Liver (tissue), 9 donors: ENCODE results near the gene GPR132. TPM values are rescaled to one million over a fixed set of nuclear protein-coding genes. Genes with fewer than 3 reads are reported as not detected.

Experiments used
- DNase-seq: peaks from one replicate; pipeline ENCODE4 v3.0.0-alpha.2; 2017; ENCODE audit warnings: low spot score
- H3K27ac ChIP-seq, 2 donors: one replicate each; pipeline ENCODE4 v1.7.0; 2013; ENCODE audit warnings: inconsistent platforms in 2 of 2, low read length in 2 of 2, control low read depth in 1 of 2, low read depth in 1 of 2, mild to moderate bottlenecking in 1 of 2
- H3K27me3 ChIP-seq, 4 donors: one replicate each; pipeline versions ENCODE4 v1.6.1 to v1.7.0; 2013; ENCODE audit warnings: low read length in 3 of 4, inconsistent platforms in 1 of 4, mild to moderate bottlenecking in 1 of 4, moderate library complexity in 1 of 4; ENCODE audit not compliant: control insufficient read depth in 4 of 4, insufficient read depth in 4 of 4
- H3K36me3 ChIP-seq, 4 donors: one replicate each; pipeline versions ENCODE4 v1.6.1 to v1.7.0; 2013; ENCODE audit warnings: low read length in 3 of 4, mild to moderate bottlenecking in 3 of 4, low read depth in 1 of 4, moderate library complexity in 1 of 4; ENCODE audit not compliant: control insufficient read depth in 4 of 4, insufficient read depth in 3 of 4
- H3K4me1 ChIP-seq, 4 donors: one replicate each; pipeline versions ENCODE4 v1.6.1 to v1.7.0; 2013; ENCODE audit warnings: low read length in 3 of 4, mild to moderate bottlenecking in 3 of 4, moderate library complexity in 1 of 4; ENCODE audit not compliant: control insufficient read depth in 4 of 4, insufficient read depth in 4 of 4
- H3K4me3 ChIP-seq, 3 donors: one replicate each; pipeline versions ENCODE4 v1.6.1 to v1.7.0; 2013; ENCODE audit warnings: low read length in 3 of 3, control low read depth in 1 of 3, low read depth in 1 of 3, mild to moderate bottlenecking in 1 of 3
- H3K9ac ChIP-seq, 2 donors: one replicate each; pipeline ENCODE4 v1.7.0; 2013; ENCODE audit warnings: low read length in 2 of 2, mild to moderate bottlenecking in 2 of 2, moderate library complexity in 2 of 2, control low read depth in 1 of 2, low read depth in 1 of 2
- H3K9me3 ChIP-seq, 4 donors: one replicate each; pipeline versions ENCODE4 v1.6.1 to v1.7.0; 2013; ENCODE audit warnings: low read length in 3 of 4; ENCODE audit not compliant: control insufficient read depth in 4 of 4
- ATF3 ChIP-seq: IDR thresholded peaks from 2 replicates; pipeline ENCODE4 v1.6.1; 2016; ENCODE audit warnings: antibody characterized with exemption
- FOXA1 ChIP-seq: IDR thresholded peaks from 2 replicates; pipeline ENCODE4 v1.6.1; 2016; ENCODE audit warnings: antibody characterized with exemption
- FOXA2 ChIP-seq: IDR thresholded peaks from 2 replicates; pipeline ENCODE4 v1.6.1; 2016; ENCODE audit warnings: antibody characterized with exemption
- GABPA ChIP-seq, 2 donors: IDR thresholded peaks in 1 of 2; conservative IDR thresholded peaks in 1 of 2; 2 replicates each; pipeline ENCODE4 v1.6.1; 2016; ENCODE audit warnings: antibody characterized with exemption in 2 of 2, mild to moderate bottlenecking in 1 of 2, moderate library complexity in 1 of 2
- HNF4A ChIP-seq, 2 donors: conservative IDR thresholded peaks; 2 replicates each; pipeline ENCODE4 v1.6.1; 2016; ENCODE audit warnings: antibody characterized with exemption in 2 of 2, mild to moderate bottlenecking in 2 of 2
- HNF4G ChIP-seq: IDR thresholded peaks from 2 replicates; pipeline ENCODE4 v1.6.1; 2016; ENCODE audit warnings: antibody characterized with exemption
- MAX ChIP-seq: IDR thresholded peaks from 2 replicates; pipeline ENCODE4 v1.6.1; 2016; ENCODE audit warnings: antibody characterized with exemption
- NR2F2 ChIP-seq: IDR thresholded peaks from 2 replicates; pipeline ENCODE4 v1.6.1; 2016; ENCODE audit warnings: antibody characterized with exemption
- RAD21 ChIP-seq, 2 donors: IDR thresholded peaks; 2 replicates each; pipeline ENCODE4 v1.6.1; 2016; ENCODE audit warnings: antibody characterized with exemption in 2 of 2, mild to moderate bottlenecking in 2 of 2
- RXRA ChIP-seq, 2 donors: IDR thresholded peaks; 2 replicates each; pipeline ENCODE4 v1.6.1; 2017 to 2018; ENCODE audit warnings: antibody characterized with exemption in 2 of 2, mild to moderate bottlenecking in 1 of 2
- SP1 ChIP-seq: IDR thresholded peaks from 2 replicates; pipeline ENCODE4 v1.6.1; 2018; ENCODE audit warnings: antibody characterized with exemption, mild to moderate bottlenecking
- YY1 ChIP-seq: IDR thresholded peaks from 2 replicates; pipeline ENCODE4 v1.6.1; 2016; ENCODE audit warnings: antibody characterized with exemption, mild to moderate bottlenecking
- ZBTB33 ChIP-seq: IDR thresholded peaks from 2 replicates; pipeline ENCODE4 v1.6.1; 2016; ENCODE audit warnings: antibody characterized with exemption
- WGBS: extraction: QIAGEN DNeasy Blood & Tissue Kit; methylation state at CpG from one replicate; pipeline ENCODE4 v1.1.7; 2013; 5-methylcytosine and 5-hydroxymethylcytosine counted together
- polyA plus RNA-seq, 2 donors: library from polyadenylated mRNA; stranded (reverse) in 1 of 2; unstranded in 1 of 2; fragments of 200-250 nt in 1 of 2; fragments of >200 nt in 1 of 2; fragmentation: Nextera tagmentation in 1 of 2; extraction: Ambion mirVana in 1 of 2; gene quantifications; one replicate each; pipeline versions ENCODE4 v1.2.1 to v1.2.3, GENCODE V29; 2013 to 2015
- total RNA-seq, 2 donors: library from RNA; depleted of rRNA; stranded (reverse); fragments of >200 nt; gene quantifications; one replicate each; pipeline ENCODE4 v1.2.3, GENCODE V29; 2014
- TF ChIP-seq, protein P1 (sequence below): IDR thresholded peaks from 2 replicates; pipeline ENCODE4 v1.6.1; 2016; ENCODE audit warnings: antibody characterized with exemption, mild to moderate bottlenecking
- donor health status: healthy.
- donor health status: healthy.
- donor health status: healthy.
- donor health status: healthy.
- donor health status: healthy.

The GPR132 gene
- total and polyA plus RNA-seq, 4 donors = 0.32 to 1.2 (median 0.75) TPM

- no peak for TF ChIP-seq HNF4G
Measured at GRCh38 chr14:105077649-105077995, 12.4 kb upstream of the GPR132 start (continued).

DNA sequence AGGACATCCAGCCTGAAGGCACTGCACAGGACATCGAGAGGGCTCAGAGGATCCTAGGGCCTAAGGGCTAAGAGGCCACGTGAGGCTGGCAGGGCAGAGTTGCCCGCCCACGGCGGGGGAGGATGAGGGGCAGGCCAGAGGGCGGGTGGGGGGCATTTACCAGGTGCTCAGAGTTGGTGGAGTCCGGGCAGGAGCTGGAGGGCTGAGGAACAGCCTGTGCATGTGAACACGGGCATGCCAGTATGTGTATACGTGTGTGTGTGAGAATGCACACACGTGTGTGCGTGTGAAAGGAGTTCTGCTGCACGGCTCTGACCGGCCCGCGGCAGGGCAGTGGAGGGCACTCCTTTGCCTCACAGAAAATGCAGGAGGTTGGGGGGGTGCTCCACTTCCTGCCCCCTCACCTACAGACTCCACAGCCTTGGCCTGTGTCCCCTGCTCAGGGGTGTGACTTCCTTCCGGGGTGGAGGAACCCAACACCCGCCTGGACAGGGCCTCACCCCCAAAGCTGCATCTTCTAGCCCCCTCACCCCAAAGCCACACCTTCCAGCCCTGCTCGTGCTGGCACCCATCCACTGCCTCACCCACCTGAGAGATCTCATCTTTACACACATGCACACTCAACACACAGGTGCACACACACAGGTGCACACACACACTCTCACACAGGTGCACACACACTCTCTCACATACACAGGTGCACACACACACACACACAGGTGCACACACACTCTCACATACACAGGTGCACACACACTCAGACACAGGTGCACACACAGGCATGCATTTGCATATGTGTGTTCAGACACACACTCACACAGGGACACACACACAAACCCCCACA lies 11.8 kb upstream of the GPR132 start:
- no peak for TF ChIP-seq HNF4G
- no peak for TF ChIP-seq FOXA1
- no peak for TF ChIP-seq RAD21 (IDR thresholded peaks at IDR 0.05)
- no peak for TF ChIP-seq MAX
- TF ChIP-seq YY1 = no peak
- no peak for TF ChIP-seq GABPA (IDR thresholded peaks at IDR 0.05 in 1 of 2, conservative IDR thresholded peaks at IDR 0.05 in 1 of 2)
- TF ChIP-seq ATF3 = no peak
- no peaks in the 10 kb centered on the region for H3K36me3 ChIP-seq
- no peak overlapping the region for H3K4me3 ChIP-seq
- H3K4me1 ChIP-seq = peaks cover 0 to 6% (median 0%) of the 10 kb centered on the region in 4 donors
- H3K27ac ChIP-seq = no peak overlapping the region
- H3K27me3 ChIP-seq = no peaks in the 10 kb centered on the region
- DNase-seq = no peak
- WGBS = 66% methylated on average over 18 of the region's 18 CpGs
- no peak overlapping the region for H3K9ac ChIP-seq
- H3K9me3 ChIP-seq = no peaks in the 10 kb centered on the region

DNA sequence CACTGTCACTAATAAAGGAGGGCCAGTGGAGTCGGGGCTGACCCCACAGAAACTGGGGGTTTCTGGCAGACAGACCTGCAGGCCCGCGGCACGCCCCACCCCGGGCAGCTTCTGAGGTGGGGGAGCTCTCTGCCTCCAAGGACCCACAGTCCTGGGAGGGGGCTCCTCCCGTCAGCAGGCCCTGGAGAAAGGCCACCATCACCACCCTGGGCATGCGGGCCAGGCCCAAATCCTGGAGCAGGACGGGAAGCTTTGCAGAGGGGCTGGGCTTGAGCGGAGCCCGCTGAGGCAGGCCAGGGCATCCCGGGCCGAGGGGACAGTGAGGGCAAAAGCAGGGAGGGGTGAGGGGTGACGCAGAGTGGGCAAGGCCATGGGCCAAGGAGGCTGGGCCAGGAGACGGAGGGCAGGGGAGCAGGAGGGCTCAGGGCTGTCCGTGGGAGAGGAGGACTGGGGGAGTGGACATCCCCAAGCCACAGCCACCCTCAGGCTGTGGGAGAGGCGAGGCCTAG lies 11.1 kb upstream of the GPR132 start:
- TF ChIP-seq FOXA1 = no peak
- no peak for TF ChIP-seq FOXA2
- TF ChIP-seq HNF4A (conservative IDR thresholded peaks at IDR 0.05) = no peak
- TF ChIP-seq, protein P1, sequence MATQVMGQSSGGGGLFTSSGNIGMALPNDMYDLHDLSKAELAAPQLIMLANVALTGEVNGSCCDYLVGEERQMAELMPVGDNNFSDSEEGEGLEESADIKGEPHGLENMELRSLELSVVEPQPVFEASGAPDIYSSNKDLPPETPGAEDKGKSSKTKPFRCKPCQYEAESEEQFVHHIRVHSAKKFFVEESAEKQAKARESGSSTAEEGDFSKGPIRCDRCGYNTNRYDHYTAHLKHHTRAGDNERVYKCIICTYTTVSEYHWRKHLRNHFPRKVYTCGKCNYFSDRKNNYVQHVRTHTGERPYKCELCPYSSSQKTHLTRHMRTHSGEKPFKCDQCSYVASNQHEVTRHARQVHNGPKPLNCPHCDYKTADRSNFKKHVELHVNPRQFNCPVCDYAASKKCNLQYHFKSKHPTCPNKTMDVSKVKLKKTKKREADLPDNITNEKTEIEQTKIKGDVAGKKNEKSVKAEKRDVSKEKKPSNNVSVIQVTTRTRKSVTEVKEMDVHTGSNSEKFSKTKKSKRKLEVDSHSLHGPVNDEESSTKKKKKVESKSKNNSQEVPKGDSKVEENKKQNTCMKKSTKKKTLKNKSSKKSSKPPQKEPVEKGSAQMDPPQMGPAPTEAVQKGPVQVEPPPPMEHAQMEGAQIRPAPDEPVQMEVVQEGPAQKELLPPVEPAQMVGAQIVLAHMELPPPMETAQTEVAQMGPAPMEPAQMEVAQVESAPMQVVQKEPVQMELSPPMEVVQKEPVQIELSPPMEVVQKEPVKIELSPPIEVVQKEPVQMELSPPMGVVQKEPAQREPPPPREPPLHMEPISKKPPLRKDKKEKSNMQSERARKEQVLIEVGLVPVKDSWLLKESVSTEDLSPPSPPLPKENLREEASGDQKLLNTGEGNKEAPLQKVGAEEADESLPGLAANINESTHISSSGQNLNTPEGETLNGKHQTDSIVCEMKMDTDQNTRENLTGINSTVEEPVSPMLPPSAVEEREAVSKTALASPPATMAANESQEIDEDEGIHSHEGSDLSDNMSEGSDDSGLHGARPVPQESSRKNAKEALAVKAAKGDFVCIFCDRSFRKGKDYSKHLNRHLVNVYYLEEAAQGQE = no peak
- TF ChIP-seq RXRA (IDR thresholded peaks at IDR 0.05) = no peak
- TF ChIP-seq ZBTB33 = no peak
- TF ChIP-seq YY1 = no peak
- TF ChIP-seq NR2F2 = no peak
- TF ChIP-seq SP1 = no peak
- Histone ChIP-seq H3K27ac (no peak overlapping the region), H3K27me3 (no peaks in the 10 kb centered on the region), H3K4me1 (peaks cover 0 to 6% (median 0%) of the 10 kb centered on the region in 4 donors), H3K4me3 (no peak overlapping the region), H3K9ac (no peak overlapping the region), H3K9me3 (no peaks in the 10 kb centered on the region), H3K36me3 (no peaks in the 10 kb centered on the region)
- no peak for DNase-seq
- WGBS = 88% methylated on average over 16 of the region's 16 CpGs
